OCI-LY7 (cell line): ENCODE data around the gene PGBD2. TPM values are rescaled to one million over a fixed set of nuclear protein-coding genes. Genes with fewer than 3 reads are reported as not detected.

Experiments used
- BruUV-seq: library from RNA; stranded (reverse); fragments of 400-500 nt; replicated peaks from 2 replicates; lab custom pipeline; 2021; lab: Mats Ljungman, UMichigan
- CTCF ChIA-PET: fragments of 300-600 bp; sonication (Branson Sonifier 250); formaldehyde crosslinking; loops from one replicate; lab custom pipeline; 2022; ENCODE audit warnings: antibody characterized with exemption; ENCODE audit not compliant: unreplicated experiment; lab: Charles Lee
- POLR2A ChIA-PET: fragments of 300-600 bp; sonication (Branson Sonifier 250); formaldehyde crosslinking; loops from one replicate; lab custom pipeline; 2022; ENCODE audit warnings: antibody characterized with exemption; lab: Charles Lee
- DNase-seq: peaks from one replicate; pipeline ENCODE4 v3.0.0-alpha.2; 2015; ENCODE audit warnings: low spot score
- H2AFZ ChIP-seq: fragments of 200-600 bp; sonication (generic), shearing (Covaris generic); 2 replicates; pipeline ENCODE4 v1.6.1; 2014; ENCODE audit warnings: mild to moderate bottlenecking, antibody characterized with exemption, low read length, moderate library complexity
- H3K27ac ChIP-seq: fragments of 200-600 bp; sonication (generic); 2 replicates; pipeline ENCODE4 v1.5.1; 2014; ENCODE audit warnings: mixed run types, low read depth, mild to moderate bottlenecking, moderate library complexity, low read length, inconsistent platforms; ENCODE audit not compliant: poor library complexity, severe bottlenecking
- H3K36me3 ChIP-seq: fragments of 200-600 bp; sonication (generic); 2 replicates; pipeline ENCODE4 v1.6.1; 2014; ENCODE audit warnings: mild to moderate bottlenecking, antibody characterized with exemption, low read length, moderate library complexity, mixed read lengths; ENCODE audit not compliant: insufficient read depth
- H3K4me1 ChIP-seq: fragments of 200-600 bp; sonication (generic); 2 replicates; pipeline ENCODE4 v1.5.1; 2014; ENCODE audit warnings: mild to moderate bottlenecking, low read length; ENCODE audit not compliant: insufficient read depth, poor library complexity, severe bottlenecking
- H3K4me2 ChIP-seq: fragments of 200-600 bp; sonication (generic); 2 replicates; pipeline ENCODE4 v1.6.1; 2014; ENCODE audit warnings: mild to moderate bottlenecking, low read length
- H3K4me3 ChIP-seq: fragments of 200-600 bp; sonication (generic); 2 replicates; pipeline ENCODE4 v1.5.1; 2014; ENCODE audit warnings: mild to moderate bottlenecking, low read depth, low read length; ENCODE audit not compliant: poor library complexity, severe bottlenecking
- H3K79me2 ChIP-seq: fragments of 200-600 bp; sonication (generic); 2 replicates; pipeline ENCODE4 v1.6.1; 2016; ENCODE audit warnings: low read depth, mild to moderate bottlenecking, low read length, moderate library complexity, mixed read lengths; ENCODE audit not compliant: insufficient read depth
- H3K9me2 ChIP-seq: fragments of 200-600 bp; sonication (generic); 2 replicates; pipeline ENCODE4 v1.6.1; 2016; ENCODE audit warnings: mild to moderate bottlenecking, low read length, mixed read lengths; ENCODE audit not compliant: insufficient read depth
- H3K9me3 ChIP-seq: fragments of 200-600 bp; sonication (generic); 2 replicates; pipeline ENCODE4 v1.6.1; 2014; ENCODE audit warnings: mild to moderate bottlenecking, mixed run types, low read length, mixed read lengths
- H4K20me1 ChIP-seq: fragments of 200-600 bp; sonication (generic); 2 replicates; pipeline ENCODE4 v1.6.1; 2014; ENCODE audit warnings: mild to moderate bottlenecking, antibody characterized with exemption, low read length, moderate library complexity, mixed read lengths; ENCODE audit not compliant: insufficient read depth
- EZH2phosphoT487 ChIP-seq: fragments of 200-600 bp; sonication (generic); IDR thresholded peaks from 2 replicates; pipeline ENCODE4 v1.6.1; 2018; ENCODE audit warnings: low read depth, borderline replicate concordance, mild to moderate bottlenecking, mixed run types, antibody characterized with exemption, low read length, moderate library complexity, mixed read lengths
- intact Hi-C: fragments of 100-400 bp; cut with micrococcal nuclease; formaldehyde crosslinking; loops from one replicate; pipeline ENCODE4 v1.10.0; 2022; ENCODE audit not compliant: unreplicated experiment
- total RNA-seq, 2 experiments: library from RNA; depleted of rRNA in 1 of 2; stranded (reverse); fragments of >200 nt in 1 of 2; shearing (Covaris generic) in 1 of 2; gene quantifications; 2 replicates each; pipeline ENCODE4 v1.2.3, GENCODE V29; 2014 to 2022
- TF ChIP-seq, protein P1 (sequence below): fragments of 200-600 bp; sonication (generic); conservative IDR thresholded peaks from 2 replicates; pipeline ENCODE4 v1.5.1; 2014; ENCODE audit warnings: mild to moderate bottlenecking, antibody characterized with exemption, low read length, moderate library complexity, mixed read lengths

The PGBD2 gene
- total RNA-seq, 2 experiments from 2014 or later = 7.5 to 9.2 TPM

DNA sequence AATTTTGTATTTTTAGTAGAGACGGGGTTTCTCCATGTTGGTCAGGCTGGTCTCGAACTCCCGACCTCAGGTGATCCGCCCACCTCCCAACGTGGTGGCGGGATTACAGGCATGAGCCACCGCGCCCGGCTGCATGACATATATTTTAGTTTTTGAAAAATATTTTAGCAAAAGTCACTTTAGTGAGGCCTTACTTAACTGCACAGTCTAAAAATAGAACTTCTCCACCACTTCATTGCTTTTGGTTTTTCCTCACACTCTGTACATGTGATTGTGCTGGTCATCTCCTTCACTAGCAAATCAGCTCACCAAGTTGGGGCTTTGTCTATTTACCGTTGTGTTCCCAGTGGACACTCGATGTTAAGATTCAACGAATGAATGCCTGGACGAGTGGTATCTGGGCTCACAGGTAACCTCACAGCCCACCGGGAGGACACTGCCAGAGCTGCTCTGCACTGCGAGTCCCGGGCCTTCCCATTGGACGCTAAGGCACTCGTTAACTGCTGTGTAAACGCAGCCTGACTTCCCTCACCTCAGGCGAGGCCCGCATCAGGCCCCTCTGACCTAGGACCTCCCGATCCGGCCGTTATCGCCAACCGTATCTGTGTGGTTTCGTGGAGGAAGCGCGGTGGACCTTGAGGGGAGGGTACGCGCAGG is 33.2 kb upstream of the PGBD2 start:
- Histone ChIP-seq H3K79me2 (no peaks in the 10 kb centered on the region), H3K9me3 (no peaks in the 10 kb centered on the region), H3K36me3 (no peaks in the 10 kb centered on the region), H3K9me2 (no peaks in the 10 kb centered on the region), H2AFZ (peak overlapping the region; percentile 92), H3K27ac (peak overlapping the region; percentile 83), H3K4me2 (peak overlapping the region; percentile 88), H4K20me1 (no peaks in the 10 kb centered on the region), H3K4me1 (peaks cover 12% of the 10 kb centered on the region), H3K4me3 (peak overlapping the region; percentile 81)
- peak; percentile 73 for DNase-seq
- CTCF ChIA-PET = interaction anchor here (0.8 to 1.9 kb wide), 2 partner anchors 14 to 50 kb away, joined by 3 to 18 read pairs; partner anchors contain the start of gene ZNF692
- intact Hi-C loops = loop anchor here (1.0 kb wide), 3 partner anchors 10 to 35 kb away; partner anchors contain the start of gene ZNF672
- no peak for TF ChIP-seq EZH2phosphoT487
- TF ChIP-seq, protein P1, sequence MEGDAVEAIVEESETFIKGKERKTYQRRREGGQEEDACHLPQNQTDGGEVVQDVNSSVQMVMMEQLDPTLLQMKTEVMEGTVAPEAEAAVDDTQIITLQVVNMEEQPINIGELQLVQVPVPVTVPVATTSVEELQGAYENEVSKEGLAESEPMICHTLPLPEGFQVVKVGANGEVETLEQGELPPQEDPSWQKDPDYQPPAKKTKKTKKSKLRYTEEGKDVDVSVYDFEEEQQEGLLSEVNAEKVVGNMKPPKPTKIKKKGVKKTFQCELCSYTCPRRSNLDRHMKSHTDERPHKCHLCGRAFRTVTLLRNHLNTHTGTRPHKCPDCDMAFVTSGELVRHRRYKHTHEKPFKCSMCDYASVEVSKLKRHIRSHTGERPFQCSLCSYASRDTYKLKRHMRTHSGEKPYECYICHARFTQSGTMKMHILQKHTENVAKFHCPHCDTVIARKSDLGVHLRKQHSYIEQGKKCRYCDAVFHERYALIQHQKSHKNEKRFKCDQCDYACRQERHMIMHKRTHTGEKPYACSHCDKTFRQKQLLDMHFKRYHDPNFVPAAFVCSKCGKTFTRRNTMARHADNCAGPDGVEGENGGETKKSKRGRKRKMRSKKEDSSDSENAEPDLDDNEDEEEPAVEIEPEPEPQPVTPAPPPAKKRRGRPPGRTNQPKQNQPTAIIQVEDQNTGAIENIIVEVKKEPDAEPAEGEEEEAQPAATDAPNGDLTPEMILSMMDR = no peak
- no TSS peak for BruUV-seq
- POLR2A ChIA-PET = interaction anchor here (1.0 to 2.7 kb wide), 11 partner anchors 9 to 54 kb away, joined by 3 to 17 read pairs (median 5); partner anchors contain the start of genes SH3BP5L, ZNF672 and ZNF692

DNA sequence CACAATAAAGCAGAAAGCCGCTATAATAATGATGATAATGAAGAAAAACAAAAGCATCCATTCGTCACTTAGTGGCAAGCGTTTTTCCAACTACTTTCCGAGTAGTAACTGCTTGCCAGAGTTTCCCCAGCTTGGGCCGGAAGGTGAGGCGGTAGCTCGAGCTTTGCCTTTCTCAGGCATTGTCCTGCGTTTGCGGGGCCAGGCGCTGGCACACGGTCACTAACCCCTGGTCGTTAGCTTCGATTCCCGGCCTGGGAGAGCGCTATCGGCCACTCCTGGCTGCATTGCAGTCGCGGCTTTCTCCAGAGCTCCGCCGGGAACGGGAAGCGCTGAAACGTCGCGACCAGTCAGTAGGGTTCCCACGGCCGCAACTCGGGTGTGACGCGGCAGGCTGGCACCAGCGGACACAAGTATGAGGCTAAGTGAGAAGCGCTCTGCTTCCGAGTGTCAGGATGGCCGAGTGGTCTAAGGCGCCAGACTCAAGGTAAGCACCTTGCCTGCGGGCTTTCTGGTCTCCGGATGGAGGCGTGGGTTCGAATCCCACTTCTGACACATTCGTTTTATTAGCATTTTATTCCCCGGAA is 32.5 kb upstream of the PGBD2 start:
- H3K9me2 ChIP-seq = no peaks in the 10 kb centered on the region
- no peaks in the 10 kb centered on the region for H3K36me3 ChIP-seq
- CTCF ChIA-PET = interaction anchor here (0.8 to 1.9 kb wide), 2 partner anchors 14 to 51 kb away, joined by 3 to 18 read pairs; partner anchors contain the start of gene ZNF692
- TF ChIP-seq EZH2phosphoT487 = no peak
- TF ChIP-seq, protein P1 = no peak
- peak overlapping the region; percentile 83 for H3K27ac ChIP-seq
- BruUV-seq = no TSS peak
- H4K20me1 ChIP-seq = no peaks in the 10 kb centered on the region
- POLR2A ChIA-PET = interaction anchor here (0.9 to 2.7 kb wide), 15 partner anchors 9 to 54 kb away, joined by 3 to 17 read pairs (median 5); partner anchors contain the start of genes PGBD2, SH3BP5L, ZNF672 and ZNF692
- no peaks in the 10 kb centered on the region for H3K79me2 ChIP-seq
- no peaks in the 10 kb centered on the region for H3K9me3 ChIP-seq
- peak overlapping the region; percentile 81 for H3K4me3 ChIP-seq
- intact Hi-C loops = loop anchor here (1.0 kb wide), 3 partner anchors 10 to 35 kb away; partner anchors contain the start of gene ZNF672
- H3K4me2 ChIP-seq = peak overlapping the region; percentile 88
- H3K4me1 ChIP-seq = peaks cover 12% of the 10 kb centered on the region
- peak; percentile 95 for DNase-seq
- peak overlapping the region; percentile 92 for H2AFZ ChIP-seq
